ENCODE results near the gene EHD1. TPM values are rescaled to one million over a fixed set of nuclear protein-coding genes. Genes with fewer than 3 reads are reported as not detected.

Gene EHD1
- total RNA-seq, 1 donor from 2014 or later: 357 TPM

DNA sequence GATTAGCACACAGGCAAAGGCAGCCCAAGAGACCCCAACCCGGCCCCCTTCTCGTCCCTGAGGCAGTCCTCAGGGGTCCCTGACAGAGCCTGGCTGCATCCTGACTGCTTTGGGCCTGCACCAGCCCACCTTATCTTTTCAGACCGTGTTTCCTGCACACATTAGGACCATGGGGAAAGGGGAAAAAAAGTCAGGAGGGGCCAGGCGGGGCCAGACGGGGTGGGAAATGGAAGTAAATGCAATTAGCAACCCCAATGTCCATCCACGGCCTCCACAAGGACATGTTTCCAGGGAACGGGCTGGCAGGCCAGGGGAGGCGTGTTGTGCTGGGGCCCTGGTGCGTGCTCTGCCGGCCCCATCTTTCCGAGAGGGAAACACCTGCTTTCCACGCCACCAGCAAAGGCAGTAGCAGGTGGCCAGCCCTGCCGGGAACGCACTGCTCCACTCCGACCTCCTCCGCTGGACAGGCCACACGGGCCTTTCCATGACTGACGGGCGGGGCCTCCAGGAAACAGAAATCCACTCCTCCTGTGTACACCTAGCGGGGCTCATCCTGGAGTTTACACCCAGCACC is 7.4 kb downstream of the EHD1 start:
- Mint-ChIP-seq H3K36me3 (ENCODE audit: low read depth) (peaks cover 85% of the 10 kb centered on the region), H3K4me1 (peaks cover 93% of the 10 kb centered on the region), H3K4me3 (peak overlapping the region; percentile 73), H3K9me3 (no peaks in the 10 kb centered on the region), H3K27ac (peak overlapping the region; percentile 69), H3K27me3 (no peaks in the 10 kb centered on the region)
- ChIA-PET POLR2A (interaction anchor here (13.1 to 27.6 kb wide), 2 partner anchors 14 to 18 kb away, joined by 655 to 1194 read pairs; partner anchors contain the start of gene EHD1), CTCF (interaction anchor here (2.2 to 13.8 kb wide), 3 partner anchors 12 to 20 kb away, joined by 8 to 213 read pairs (median 12); no protein-coding TSS in a partner anchor)
- TF ChIP-seq, protein P1, sequence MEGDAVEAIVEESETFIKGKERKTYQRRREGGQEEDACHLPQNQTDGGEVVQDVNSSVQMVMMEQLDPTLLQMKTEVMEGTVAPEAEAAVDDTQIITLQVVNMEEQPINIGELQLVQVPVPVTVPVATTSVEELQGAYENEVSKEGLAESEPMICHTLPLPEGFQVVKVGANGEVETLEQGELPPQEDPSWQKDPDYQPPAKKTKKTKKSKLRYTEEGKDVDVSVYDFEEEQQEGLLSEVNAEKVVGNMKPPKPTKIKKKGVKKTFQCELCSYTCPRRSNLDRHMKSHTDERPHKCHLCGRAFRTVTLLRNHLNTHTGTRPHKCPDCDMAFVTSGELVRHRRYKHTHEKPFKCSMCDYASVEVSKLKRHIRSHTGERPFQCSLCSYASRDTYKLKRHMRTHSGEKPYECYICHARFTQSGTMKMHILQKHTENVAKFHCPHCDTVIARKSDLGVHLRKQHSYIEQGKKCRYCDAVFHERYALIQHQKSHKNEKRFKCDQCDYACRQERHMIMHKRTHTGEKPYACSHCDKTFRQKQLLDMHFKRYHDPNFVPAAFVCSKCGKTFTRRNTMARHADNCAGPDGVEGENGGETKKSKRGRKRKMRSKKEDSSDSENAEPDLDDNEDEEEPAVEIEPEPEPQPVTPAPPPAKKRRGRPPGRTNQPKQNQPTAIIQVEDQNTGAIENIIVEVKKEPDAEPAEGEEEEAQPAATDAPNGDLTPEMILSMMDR (IDR thresholded peaks at IDR 0.05): no peak
- DNase-seq: no peak
- ATAC-seq (ENCODE audit: low read depth): no peak
- intact Hi-C loops (cut with micrococcal nuclease): no loop called here

DNA sequence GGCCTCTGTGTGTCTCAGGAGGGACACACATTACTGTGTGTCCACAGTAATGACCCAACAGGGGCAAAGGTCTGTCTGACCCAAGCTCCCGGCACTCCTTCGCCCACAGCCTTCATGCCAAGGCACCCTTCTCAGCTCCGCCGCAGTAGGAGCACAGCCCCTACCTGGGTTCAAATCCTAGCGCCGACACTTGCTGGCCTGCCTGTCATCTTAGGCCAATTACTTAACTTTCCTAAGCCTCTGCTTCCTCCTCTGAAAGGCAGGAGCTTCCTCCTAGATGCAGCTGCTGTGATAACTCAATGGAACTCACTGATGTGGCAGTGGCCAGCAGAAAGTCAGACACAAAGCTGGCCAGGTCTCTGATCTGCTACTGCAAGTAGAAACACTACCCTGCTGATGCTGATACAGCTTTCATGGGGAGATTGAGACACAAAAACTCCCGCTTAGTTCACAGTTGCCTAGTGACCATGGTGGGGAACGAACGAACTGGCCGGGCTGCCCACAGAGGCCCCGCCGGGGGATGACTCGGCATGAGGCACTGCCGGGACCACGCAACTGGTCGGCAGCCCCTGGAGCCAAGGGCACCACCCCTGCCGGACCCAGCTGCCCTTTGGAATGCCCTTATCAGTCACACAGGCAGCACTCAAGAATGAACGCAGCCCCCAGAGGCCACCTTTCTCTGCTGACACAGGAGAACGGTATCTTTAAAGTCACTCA is 8.1 kb downstream of the EHD1 start:
- DNase-seq (no peak), ATAC-seq (ENCODE audit: low read depth) (no peak)
- Mint-ChIP-seq H3K4me1 (peaks cover 93% of the 10 kb centered on the region), H3K36me3 (ENCODE audit: low read depth) (peaks cover 84% of the 10 kb centered on the region), H3K27ac (peak overlapping the region; percentile 69), H3K4me3 (peak overlapping the region; percentile 73), H3K27me3 (no peaks in the 10 kb centered on the region), H3K9me3 (no peaks in the 10 kb centered on the region)
- intact Hi-C loops (cut with micrococcal nuclease): no loop called here
- POLR2A ChIA-PET: interaction anchor here (13.1 to 27.6 kb wide), 2 partner anchors 15 to 18 kb away, joined by 655 to 1194 read pairs; partner anchors contain the start of gene EHD1
- TF ChIP-seq, protein P1 (IDR thresholded peaks at IDR 0.05): no peak
- CTCF ChIA-PET: interaction anchor here (2.2 to 13.8 kb wide), 3 partner anchors 11 to 19 kb away, joined by 8 to 213 read pairs (median 12); no protein-coding TSS in a partner anchor

DNA sequence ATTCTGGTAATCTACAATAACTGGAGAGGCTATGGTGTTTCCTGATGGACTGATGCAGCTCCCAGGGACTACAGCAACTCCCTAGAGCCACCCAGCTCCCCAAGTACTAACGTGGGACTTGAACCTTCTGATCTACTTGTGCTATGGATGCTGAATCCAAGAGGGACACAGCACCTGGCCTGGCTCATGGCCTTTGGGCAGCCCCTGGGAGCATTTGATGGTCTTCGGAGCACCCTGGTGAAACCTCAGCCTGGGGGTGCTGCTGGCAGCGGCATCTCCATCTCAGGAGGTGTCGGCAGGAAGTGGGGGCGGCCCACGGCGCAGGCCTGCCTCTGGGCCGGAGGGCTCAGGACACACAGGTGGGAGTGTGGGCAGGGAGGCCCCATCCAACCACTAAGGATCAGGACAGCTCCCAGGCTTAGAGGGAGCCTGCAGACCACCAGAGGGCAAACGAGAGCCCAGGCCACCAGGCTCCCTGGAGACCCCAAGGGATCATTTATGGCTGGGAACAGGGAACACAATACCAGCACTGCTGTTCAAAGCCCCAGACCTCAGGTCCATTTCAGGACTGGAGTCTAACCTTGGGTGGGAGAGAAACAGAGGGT is 8.7 kb downstream of the EHD1 start:
- H3K4me3 Mint-ChIP-seq: peak overlapping the region; percentile 73
- ATAC-seq (ENCODE audit: low read depth) (no peak), DNase-seq (no peak)
- H3K9me3 Mint-ChIP-seq: no peaks in the 10 kb centered on the region
- intact Hi-C loops (cut with micrococcal nuclease): no loop called here
- POLR2A ChIA-PET: interaction anchor here (0.6 to 27.6 kb wide), 4 partner anchors 16 to 144 kb away, joined by 3 to 1194 read pairs (median 330); partner anchors contain the start of genes ARL2 and EHD1
- peaks cover 93% of the 10 kb centered on the region for H3K4me1 Mint-ChIP-seq
- CTCF ChIA-PET: interaction anchor here (1.0 to 13.8 kb wide), 5 partner anchors 9 to 24 kb away, joined by 3 to 213 read pairs (median 8); no protein-coding TSS in a partner anchor
- peak overlapping the region; percentile 69 for H3K27ac Mint-ChIP-seq
- H3K27me3 Mint-ChIP-seq: no peaks in the 10 kb centered on the region
- H3K36me3 Mint-ChIP-seq (ENCODE audit: low read depth): peaks cover 77% of the 10 kb centered on the region
- TF ChIP-seq, protein P1 (IDR thresholded peaks at IDR 0.05): no peak

DNA sequence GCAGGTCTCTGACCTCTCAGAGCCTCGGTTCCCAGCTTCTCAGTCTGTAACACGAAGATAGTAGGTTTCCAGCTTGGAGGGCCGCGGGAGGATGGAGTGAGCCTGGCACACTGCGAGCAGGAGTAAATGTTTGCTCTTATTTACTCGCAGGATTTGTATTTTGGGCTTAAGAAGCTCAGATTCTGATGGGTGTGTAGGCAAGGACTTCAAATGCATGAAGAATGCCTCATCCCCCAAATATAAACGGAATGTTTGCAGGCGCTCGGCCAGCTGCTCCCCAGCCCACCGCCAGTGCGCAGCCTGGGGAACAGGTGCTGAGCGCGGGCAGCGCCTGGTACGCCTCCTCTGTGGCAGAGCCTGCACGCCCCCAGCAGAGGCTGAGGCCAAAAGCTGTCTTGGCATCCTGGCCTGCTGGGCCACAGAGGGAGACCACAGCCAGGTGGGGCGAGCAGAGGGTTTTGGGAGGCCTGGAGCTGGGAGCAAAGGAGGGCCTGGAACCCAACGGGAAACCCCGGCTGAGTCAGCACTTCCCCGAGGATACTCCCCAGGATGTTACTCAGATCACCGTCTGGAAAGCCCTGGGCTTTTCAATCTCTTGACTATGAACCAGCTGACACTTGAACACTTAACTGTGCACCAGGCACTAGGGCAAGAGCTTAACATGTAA is 9.4 kb downstream of the EHD1 start:
- peak; percentile 14 for ATAC-seq (ENCODE audit: low read depth)
- intact Hi-C loops (cut with micrococcal nuclease): no loop called here
- peak overlapping the region; percentile 69 for H3K27ac Mint-ChIP-seq
- TF ChIP-seq, protein P1 (IDR thresholded peaks at IDR 0.05): no peak
- H3K9me3 Mint-ChIP-seq: no peaks in the 10 kb centered on the region
- DNase-seq: no peak
- peaks cover 93% of the 10 kb centered on the region for H3K4me1 Mint-ChIP-seq
- peak overlapping the region; percentile 63 for H3K4me3 Mint-ChIP-seq
- H3K27me3 Mint-ChIP-seq: no peaks in the 10 kb centered on the region
- peaks cover 71% of the 10 kb centered on the region for H3K36me3 Mint-ChIP-seq (ENCODE audit: low read depth)
- CTCF ChIA-PET: interaction anchor here (1.0 to 13.8 kb wide), 5 partner anchors 9 to 25 kb away, joined by 3 to 213 read pairs (median 8); no protein-coding TSS in a partner anchor
- POLR2A ChIA-PET: interaction anchor here (0.6 to 27.6 kb wide), 4 partner anchors 16 to 145 kb away, joined by 3 to 1194 read pairs (median 330); partner anchors contain the start of genes ARL2 and EHD1
